RKO (cell line): ENCODE results near the gene ISOC1.
A peak's percentile ranks its signal among the peaks of the same experiment; 100 is the strongest.

Source experiments
- DNase-seq: peaks from one replicate; pipeline ENCODE4 v3.0.0-alpha.2; 2016; ENCODE audit warnings: low spot score

The ISOC1 gene

GRCh38 chr5:129094924-129095899, 663 bp downstream of the ISOC1 start:
- DNase-seq: peak; percentile 57

DNA sequence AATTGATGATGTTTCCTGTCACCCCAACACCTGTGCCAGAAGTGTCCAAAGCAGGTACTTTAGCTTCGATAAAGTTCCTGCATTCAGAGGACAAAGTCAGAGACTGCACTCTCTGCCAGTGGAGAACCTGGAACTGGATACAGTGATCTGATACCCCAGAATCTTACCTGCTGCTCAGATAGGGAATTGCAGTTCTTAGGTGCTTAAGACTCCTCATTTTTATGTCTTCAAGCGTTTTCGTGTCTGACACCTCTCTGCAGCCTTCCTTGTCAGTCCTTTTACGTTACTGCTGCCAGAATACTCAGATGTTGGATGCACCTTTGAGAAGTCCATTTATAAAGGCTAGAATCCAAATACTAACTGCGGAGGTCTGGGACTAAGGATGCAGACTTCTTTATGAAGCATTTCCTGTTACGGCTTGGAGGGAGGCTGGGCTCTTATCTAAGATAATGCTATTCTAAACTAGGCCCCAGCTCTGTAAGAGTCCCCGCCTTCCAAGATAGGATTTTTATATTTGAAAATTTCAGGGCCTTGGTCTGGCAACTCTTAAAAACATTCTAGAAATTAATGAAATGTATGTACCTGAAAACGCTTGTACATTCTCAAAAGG, 1.9 kb downstream of the ISOC1 start:
- peak; percentile 33 for DNase-seq

DNA sequence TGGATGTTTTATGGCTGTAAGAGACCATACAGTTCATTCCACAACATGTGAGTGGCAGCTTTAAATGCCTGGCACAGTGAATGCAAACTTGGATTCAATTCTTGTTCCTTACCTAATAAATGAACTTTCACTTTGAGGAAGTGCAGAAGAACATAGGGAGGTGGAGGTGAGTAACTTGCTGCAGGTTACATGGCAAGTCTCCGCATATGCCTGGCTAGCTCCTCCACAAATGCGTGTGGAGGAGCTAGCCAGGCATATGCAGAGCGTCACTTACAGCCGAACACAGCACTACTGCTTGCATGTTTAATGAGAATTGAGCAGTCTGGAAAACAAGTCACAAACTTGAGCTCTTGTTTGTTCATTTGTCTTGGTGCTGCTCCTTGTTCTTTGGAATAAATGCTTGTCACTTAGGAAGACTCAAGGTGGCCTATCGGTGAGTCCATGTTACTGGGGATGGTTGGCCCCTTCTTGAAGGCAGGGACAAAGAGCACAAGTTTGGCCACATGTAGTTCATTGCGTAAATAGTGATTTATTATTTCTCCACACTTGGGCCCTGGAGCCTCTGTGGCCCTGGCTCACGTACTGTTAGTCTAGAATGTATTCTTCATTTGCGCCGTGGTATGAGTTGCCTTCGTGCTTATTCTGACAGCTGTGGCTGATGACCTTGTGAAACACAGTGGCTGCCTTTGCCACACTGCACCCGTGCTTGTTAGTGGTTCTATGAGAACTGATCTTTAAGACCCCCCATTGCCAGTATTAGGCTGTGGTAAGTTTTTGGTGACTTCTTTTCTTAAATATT, 3.1 kb downstream of the ISOC1 start:
- DNase-seq: no peak

DNA sequence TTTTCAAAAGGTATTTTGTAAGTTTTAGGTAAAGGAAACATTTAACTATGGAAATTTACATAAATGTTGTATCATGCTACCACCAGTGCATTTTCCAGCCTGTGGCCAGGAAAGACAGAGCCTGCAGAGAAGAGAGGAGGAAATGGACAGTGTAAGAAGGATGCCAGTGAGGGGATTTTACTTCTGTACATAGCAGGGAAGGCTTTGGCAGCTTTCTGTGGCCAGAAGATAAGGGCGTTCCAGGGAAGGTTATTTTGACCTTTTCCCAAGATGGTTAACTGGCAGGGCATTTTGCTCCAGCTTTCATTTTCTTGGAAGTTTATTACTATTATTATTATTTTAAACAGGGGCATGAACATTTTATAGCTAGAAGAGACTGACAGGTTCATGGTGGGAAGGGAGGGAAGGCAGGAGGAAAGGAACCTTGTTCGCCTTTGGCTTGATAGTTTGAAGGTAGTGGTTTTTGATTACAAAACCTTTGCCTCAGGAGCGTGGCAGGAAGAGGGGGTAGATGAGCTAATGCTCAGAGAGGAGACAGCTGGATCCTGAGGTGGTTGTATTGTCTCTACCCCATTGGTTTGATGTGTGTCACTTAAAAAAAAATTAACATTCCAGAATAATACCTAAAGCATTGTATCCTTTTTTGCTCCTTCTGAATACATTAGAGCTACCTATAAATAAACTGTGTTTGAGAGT, 4.1 kb downstream of the ISOC1 start:
- no peak for DNase-seq

DNA sequence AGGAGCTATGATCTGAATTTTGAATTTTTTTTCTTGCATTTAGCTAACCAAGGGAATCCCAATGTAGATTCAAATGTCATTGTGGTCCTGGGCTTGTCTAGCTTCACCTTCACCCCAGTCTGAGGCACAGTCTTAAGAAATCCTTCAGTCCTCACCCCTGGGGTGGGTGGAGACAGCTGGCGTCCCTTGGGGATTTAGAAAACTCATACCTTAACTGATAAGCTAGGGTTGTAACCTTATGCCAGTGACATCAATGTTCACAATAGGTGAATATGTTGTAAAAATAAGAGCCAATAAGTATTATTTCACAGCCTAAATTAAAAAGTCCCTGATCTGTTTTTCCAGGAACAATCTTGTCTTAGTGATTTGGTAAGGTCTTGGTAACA, 4.6 kb downstream of the ISOC1 start:
- no peak for DNase-seq

GRCh38 chr5:129101794-129102193, 7.2 kb downstream of the ISOC1 start:
- no peak for DNase-seq

DNA sequence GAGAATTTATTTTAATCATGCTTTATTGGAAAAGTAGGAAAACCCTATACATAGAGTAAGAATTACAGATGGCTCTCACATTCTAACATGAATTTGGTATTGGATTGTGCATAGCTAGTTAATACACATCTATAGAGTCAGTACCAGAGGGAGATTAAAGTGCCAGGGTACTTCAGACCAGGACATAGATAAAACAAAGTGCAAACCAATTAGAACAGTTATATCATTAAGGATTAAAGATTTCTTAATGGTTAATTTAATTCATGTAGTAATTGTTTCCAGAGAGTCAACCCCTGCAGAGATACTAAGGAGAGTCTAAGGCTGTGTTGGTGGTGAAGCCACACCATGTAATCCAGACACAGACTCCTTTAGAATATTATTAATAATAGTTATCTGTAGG, 8.8 kb downstream of the ISOC1 start:
- DNase-seq: no peak

- no peak for DNase-seq
Measured at GRCh38 chr5:129104915-129105455, 10.4 kb downstream of the ISOC1 start.

DNA sequence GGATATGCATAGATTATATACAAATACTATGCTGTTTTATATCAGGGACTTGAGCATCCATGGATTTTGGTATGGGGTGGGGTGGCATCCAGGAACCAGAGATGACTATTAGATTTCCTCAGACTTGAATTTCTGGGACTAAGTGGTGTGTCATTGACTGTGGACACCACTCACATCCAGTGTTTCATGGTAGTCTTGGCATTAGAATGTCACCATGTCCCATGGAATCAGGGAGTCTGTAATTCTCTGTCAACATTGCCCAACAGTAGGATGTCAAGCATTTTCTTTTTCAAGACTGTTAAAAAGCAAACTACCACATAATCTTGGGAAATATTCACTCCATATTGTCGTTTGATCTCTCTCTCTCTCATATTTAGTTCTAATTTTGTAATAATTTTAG, 13.1 kb downstream of the ISOC1 start:
- DNase-seq: no peak

- DNase-seq: peak; percentile 37
Measured at GRCh38 chr5:129110742-129111141, 16.2 kb downstream of the ISOC1 start.

GRCh38 chr5:129111351-129111750, 16.8 kb downstream of the ISOC1 start:
- DNase-seq: no peak

DNA sequence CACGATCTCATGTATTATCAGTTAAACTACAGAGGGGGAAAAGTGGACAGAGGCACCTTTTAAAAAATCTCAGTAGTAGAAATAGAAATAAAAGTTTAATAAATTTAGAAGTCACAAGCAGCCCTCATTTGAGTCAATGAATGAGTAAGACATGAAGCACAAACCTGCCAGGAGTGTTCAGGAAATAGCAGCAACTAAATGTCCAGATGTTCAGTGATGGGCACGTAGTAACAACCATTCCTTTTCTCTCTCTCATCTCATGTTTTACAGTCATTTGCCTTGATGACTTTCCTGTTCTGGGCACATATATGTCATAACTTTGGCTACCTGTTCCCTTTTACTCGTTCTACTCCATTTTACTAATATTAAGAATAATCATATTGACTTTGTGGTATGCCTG, 17.7 kb downstream of the ISOC1 start:
- DNase-seq: no peak

- DNase-seq: no peak
Measured at GRCh38 chr5:129113867-129114266, 19.3 kb downstream of the ISOC1 start.

DNA sequence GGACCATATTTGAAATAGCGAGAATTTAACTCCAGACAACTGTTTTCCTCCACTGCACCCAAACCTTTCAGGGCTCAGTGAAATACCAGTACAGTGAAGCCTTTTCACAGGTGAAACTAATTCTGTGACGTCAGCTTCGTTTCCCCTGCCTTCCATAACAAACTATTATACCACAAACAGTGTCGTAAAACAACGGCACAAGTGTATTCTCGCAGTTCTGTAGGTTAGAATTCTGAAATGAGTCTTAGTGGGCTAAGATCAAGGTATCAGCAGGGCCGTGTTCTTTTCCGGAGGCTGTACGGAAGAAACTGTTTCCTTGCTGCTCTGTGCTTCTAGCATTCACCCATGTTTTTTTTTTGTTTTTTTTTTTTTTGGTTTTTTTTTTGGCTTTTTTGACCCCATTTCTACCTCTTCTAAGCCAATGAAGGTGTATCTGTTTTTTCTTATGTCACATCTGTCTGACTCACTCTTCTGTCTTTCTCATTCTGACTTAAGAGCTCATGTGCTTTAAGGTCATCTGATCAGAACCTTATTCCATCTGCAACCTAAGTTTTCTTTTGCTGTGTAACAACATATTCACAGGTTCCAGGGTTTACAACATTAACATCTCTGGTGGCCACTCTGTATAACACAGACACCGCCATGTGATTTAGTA, 20.1 kb downstream of the ISOC1 start:
- DNase-seq: no peak

GRCh38 chr5:129115680-129116079, 21.1 kb downstream of the ISOC1 start:
- DNase-seq: no peak

- DNase-seq: no peak
Measured at GRCh38 chr5:129116797-129117196, 22.2 kb downstream of the ISOC1 start.

- no peak for DNase-seq
Measured at GRCh38 chr5:129118405-129118804, 23.9 kb downstream of the ISOC1 start.

- DNase-seq: no peak
Measured at GRCh38 chr5:129118826-129119225, 24.3 kb downstream of the ISOC1 start.

DNA sequence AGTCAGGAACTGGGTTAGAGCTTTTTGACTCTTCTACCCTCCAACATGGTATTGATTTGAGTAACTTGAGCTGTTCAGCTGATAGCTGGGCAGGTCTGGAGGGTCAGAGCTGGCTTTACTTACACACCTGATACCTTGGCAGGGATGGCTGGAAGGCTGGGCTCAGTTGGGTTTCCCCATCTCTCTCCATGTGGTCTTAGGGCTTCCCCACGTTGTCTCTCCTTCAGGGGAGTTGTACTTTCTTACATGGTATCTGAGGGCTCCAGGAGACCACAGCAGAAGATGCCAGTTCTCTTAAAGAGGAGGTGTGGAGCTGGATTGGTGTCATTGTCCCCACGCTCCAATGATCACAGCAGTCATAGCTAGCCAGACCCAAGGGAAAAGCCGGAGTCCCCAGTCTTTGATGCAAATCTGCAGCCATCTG, 25.6 kb downstream of the ISOC1 start:
- no peak for DNase-seq

GRCh38 chr5:129122560-129122959, 28.0 kb downstream of the ISOC1 start:
- no peak for DNase-seq

DNA sequence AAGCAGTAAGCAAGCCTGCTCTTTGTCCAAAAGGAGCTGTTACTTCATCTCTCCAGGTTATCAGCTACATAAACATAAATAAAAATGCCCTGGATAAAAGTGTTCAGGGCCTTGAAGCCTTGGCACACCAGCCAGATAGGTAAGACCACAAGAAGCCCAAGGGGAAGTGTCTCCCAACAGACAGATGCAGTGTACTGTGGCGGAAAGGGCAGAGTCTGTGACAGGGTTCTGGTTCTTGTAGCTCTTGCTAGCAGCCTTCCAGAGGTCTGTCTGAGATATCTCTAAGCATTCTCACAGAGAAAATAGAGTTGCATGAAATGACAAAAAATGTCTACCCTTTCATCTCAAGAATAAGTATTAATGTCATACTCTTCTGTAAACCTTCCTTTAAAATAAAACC, 30.1 kb downstream of the ISOC1 start:
- DNase-seq: no peak
